Hematopoietic multipotent progenitor cell treated with erythropoietin and hydrocortisone succinate and interleukin-3 and kit ligand, for 17 days (in vitro differentiated cells): ENCODE results near the gene NUTM2D.
"Not testable (repeated sequence)": the region's sequence is repeated elsewhere in the genome, so short reads cannot be mapped to it uniquely, and the experiment has no call there.

Experiments used
- DNase-seq: peaks from one replicate; pipeline ENCODE4 v3.0.0-alpha.2; 2015; ENCODE audit warnings: low spot score

Gene NUTM2D

GRCh38 chr10:87357444-87357843 is at the start of gene NUTM2D:
NUTM2D (plus strand) TSS chr10:87357744; CDS start chr10:87358266, 522 bp downstream.
- not testable (repeated sequence) for DNase-seq

GRCh38 chr10:87308702-87309101 is 48.8 kb upstream of the NUTM2D start:
- peak; percentile 29 for DNase-seq

- not testable (repeated sequence) for DNase-seq
Measured at GRCh38 chr10:87309657-87310056, 47.9 kb upstream of the NUTM2D start.

- DNase-seq: not testable (repeated sequence)
Measured at GRCh38 chr10:87311521-87311920, 46.0 kb upstream of the NUTM2D start.

- DNase-seq: not testable (repeated sequence)
Measured at GRCh38 chr10:87313649-87314359, 43.7 kb upstream of the NUTM2D start.

GRCh38 chr10:87314360-87314973 is 43.1 kb upstream of the NUTM2D start:
- not testable (repeated sequence) for DNase-seq

GRCh38 chr10:87321505-87321904 is 36.0 kb upstream of the NUTM2D start:
- not testable (repeated sequence) for DNase-seq

GRCh38 chr10:87324559-87324958 is 33.0 kb upstream of the NUTM2D start:
- DNase-seq: not testable (repeated sequence)

GRCh38 chr10:87327958-87328357 is 29.6 kb upstream of the NUTM2D start:
- DNase-seq: not testable (repeated sequence)

GRCh38 chr10:87329131-87329530 is 28.4 kb upstream of the NUTM2D start:
- DNase-seq: not testable (repeated sequence)

- not testable (repeated sequence) for DNase-seq
Measured at GRCh38 chr10:87332687-87333086, 24.9 kb upstream of the NUTM2D start.

GRCh38 chr10:87340411-87340810 is 17.1 kb upstream of the NUTM2D start:
- DNase-seq: peak; percentile 58

- not testable (repeated sequence) for DNase-seq
Measured at GRCh38 chr10:87341546-87342142, 15.9 kb upstream of the NUTM2D start.

GRCh38 chr10:87342249-87342710 is 15.3 kb upstream of the NUTM2D start:
- peak; percentile 81 for DNase-seq

GRCh38 chr10:87342711-87343258 is 14.8 kb upstream of the NUTM2D start:
- peak; percentile 90 for DNase-seq

GRCh38 chr10:87345743-87346142 is 11.8 kb upstream of the NUTM2D start:
- DNase-seq: not testable (repeated sequence)

GRCh38 chr10:87350161-87350560 is 7.4 kb upstream of the NUTM2D start:
- not testable (repeated sequence) for DNase-seq

GRCh38 chr10:87352825-87353224 is 4.7 kb upstream of the NUTM2D start:
- not testable (repeated sequence) for DNase-seq

GRCh38 chr10:87355110-87355509 is 2.4 kb upstream of the NUTM2D start:
- not testable (repeated sequence) for DNase-seq

GRCh38 chr10:87358159-87358558 is 615 bp downstream of the NUTM2D start:
- DNase-seq: peak; percentile 2

GRCh38 chr10:87369514-87370112 is 12.1 kb downstream of the NUTM2D start:
- not testable (repeated sequence) for DNase-seq

GRCh38 chr10:87374091-87374490 is 16.5 kb downstream of the NUTM2D start:
- not testable (repeated sequence) for DNase-seq
